ENCODE measurements around the gene ZNF385A.
"Not testable (repeated sequence)": the region's sequence is repeated elsewhere in the genome, so short reads cannot be mapped to it uniquely, and the experiment has no call there.

The ZNF385A gene

GRCh38 chr12:54328595-54329337 is 55.8 kb downstream of the ZNF385A start:
- TF ChIP-seq TOX (CRISPR knock-in tag; IDR thresholded peaks at IDR 0.05; ENCODE audit: borderline replicate concordance) = no peak
- no peak for TF ChIP-seq ZFP3 (CRISPR knock-in tag; IDR thresholded peaks at IDR 0.05)
- no peak for TF ChIP-seq BACH2 (CRISPR knock-in tag; IDR thresholded peaks at IDR 0.05; ENCODE audit: borderline replicate concordance)
- TF ChIP-seq ZNF8 (CRISPR knock-in tag; IDR thresholded peaks at IDR 0.05) = no peak
- TF ChIP-seq GLIS3 (CRISPR knock-in tag; IDR thresholded peaks at IDR 0.05) = no peak
- TF ChIP-seq ARNTL (CRISPR knock-in tag; IDR thresholded peaks at IDR 0.05; ENCODE audit: borderline replicate concordance, low read depth) = no peak
- TF ChIP-seq ZNF70 (CRISPR knock-in tag; IDR thresholded peaks at IDR 0.05) = no peak
- no peak for TF ChIP-seq PATZ1 (CRISPR knock-in tag; IDR thresholded peaks at IDR 0.05; ENCODE audit: borderline replicate concordance)
- no peak for TF ChIP-seq ZFP30 (CRISPR knock-in tag; IDR thresholded peaks at IDR 0.05)
- TF ChIP-seq CSDC2 (CRISPR knock-in tag; IDR thresholded peaks at IDR 0.05) = no peak
- TF ChIP-seq ESRRG (CRISPR knock-in tag; IDR thresholded peaks at IDR 0.05) = no peak
- TF ChIP-seq SNAI2 (CRISPR knock-in tag; IDR thresholded peaks at IDR 0.05) = no peak
- no peak for TF ChIP-seq ZC3H10 (CRISPR knock-in tag; IDR thresholded peaks at IDR 0.05)
- no peak for TF ChIP-seq CREB5 (CRISPR knock-in tag; IDR thresholded peaks at IDR 0.05; ENCODE audit: low read depth)
- no peak for ATAC-seq

- ATAC-seq = not testable (repeated sequence)
Observed at GRCh38 chr12:54325442-54326109, 59.0 kb downstream of the ZNF385A start.

GRCh38 chr12:54324617-54325441 is 59.7 kb downstream of the ZNF385A start, which contains the start of gene COPZ1:
COPZ1 (plus strand) TSS chr12:54325131; CDS start chr12:54325164, 33 bp downstream.
- peak; percentile 99 for ATAC-seq
- TF ChIP-seq TCF4 (CRISPR knock-in tag; IDR thresholded peaks at IDR 0.05; ENCODE audit: borderline replicate concordance) (peak; percentile 10; the same call in 1 of the 2 replicates), ARNTL (CRISPR knock-in tag; IDR thresholded peaks at IDR 0.05; ENCODE audit: borderline replicate concordance, low read depth) (no peak), OSR1 (CRISPR knock-in tag; IDR thresholded peaks at IDR 0.05) (no peak)

GRCh38 chr12:54321363-54321762 is 63.2 kb downstream of the ZNF385A start:
- ATAC-seq = no peak
- TF ChIP-seq TOX (CRISPR knock-in tag; IDR thresholded peaks at IDR 0.05; ENCODE audit: borderline replicate concordance) = no peak
- no peak for TF ChIP-seq CSDC2 (CRISPR knock-in tag; IDR thresholded peaks at IDR 0.05)
- no peak for TF ChIP-seq ZFP30 (CRISPR knock-in tag; IDR thresholded peaks at IDR 0.05)
- TF ChIP-seq ZC3H10 (CRISPR knock-in tag; IDR thresholded peaks at IDR 0.05) = no peak
- no peak for TF ChIP-seq ZNF8 (CRISPR knock-in tag; IDR thresholded peaks at IDR 0.05)
- no peak for TF ChIP-seq CSRNP3 (CRISPR knock-in tag; IDR thresholded peaks at IDR 0.05)
- TF ChIP-seq BACH2 (CRISPR knock-in tag; IDR thresholded peaks at IDR 0.05; ENCODE audit: borderline replicate concordance) = no peak
- no peak for TF ChIP-seq ZNF565 (CRISPR knock-in tag; conservative IDR thresholded peaks at IDR 0.05; ENCODE audit: low read depth)
- no peak for TF ChIP-seq TCF4 (CRISPR knock-in tag; IDR thresholded peaks at IDR 0.05; ENCODE audit: borderline replicate concordance)
- no peak for TF ChIP-seq ZNF70 (CRISPR knock-in tag; IDR thresholded peaks at IDR 0.05)
- no peak for TF ChIP-seq ISL1 (CRISPR knock-in tag; IDR thresholded peaks at IDR 0.05)
- TF ChIP-seq RARB (CRISPR knock-in tag; IDR thresholded peaks at IDR 0.05) = no peak
- no peak for TF ChIP-seq PATZ1 (CRISPR knock-in tag; IDR thresholded peaks at IDR 0.05; ENCODE audit: borderline replicate concordance)
- no peak for TF ChIP-seq PPARA (CRISPR knock-in tag; IDR thresholded peaks at IDR 0.05; ENCODE audit: borderline replicate concordance)
- TF ChIP-seq TSHZ2 (CRISPR knock-in tag; IDR thresholded peaks at IDR 0.05) = no peak
- no peak for TF ChIP-seq SNAI2 (CRISPR knock-in tag; IDR thresholded peaks at IDR 0.05)

Data from SK-N-SH treated with all-trans-retinoic acid at 6 μM for 48 hours (cell line).